ENCODE measurements around the gene BIVM.

The BIVM gene

DNA sequence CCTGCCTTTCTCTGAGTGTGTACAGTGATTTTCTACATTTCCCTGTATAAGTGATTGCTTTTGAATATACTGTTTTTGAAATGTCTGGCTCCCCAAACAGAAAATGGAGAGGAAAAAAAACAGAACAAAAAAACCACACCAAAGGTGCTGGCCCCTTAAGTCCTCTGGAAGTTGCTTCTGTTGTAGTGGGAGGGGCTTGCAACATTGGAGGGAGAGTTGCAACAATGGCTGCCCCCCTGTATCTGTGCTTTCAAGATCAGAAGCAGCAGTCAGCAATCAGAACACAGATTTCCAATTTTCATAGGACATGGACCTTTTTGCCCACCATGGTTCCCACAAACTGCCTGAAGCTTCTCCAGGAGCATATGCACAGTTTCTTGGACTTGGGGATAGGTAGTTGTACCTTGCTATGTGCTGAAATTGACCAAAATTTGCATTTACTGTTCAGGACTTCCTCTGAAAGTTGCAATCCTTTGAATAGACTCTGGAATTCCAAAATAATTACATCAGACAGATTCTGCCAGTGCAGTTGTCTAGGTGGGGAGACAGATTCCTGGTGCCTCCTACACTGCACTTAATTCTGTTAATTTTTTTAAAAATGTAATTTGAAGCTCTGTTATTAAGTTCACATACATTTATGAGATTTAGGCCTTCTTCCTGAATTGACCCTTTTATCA, 13.8 kb downstream of the BIVM start:
- TF ChIP-seq, protein P1, sequence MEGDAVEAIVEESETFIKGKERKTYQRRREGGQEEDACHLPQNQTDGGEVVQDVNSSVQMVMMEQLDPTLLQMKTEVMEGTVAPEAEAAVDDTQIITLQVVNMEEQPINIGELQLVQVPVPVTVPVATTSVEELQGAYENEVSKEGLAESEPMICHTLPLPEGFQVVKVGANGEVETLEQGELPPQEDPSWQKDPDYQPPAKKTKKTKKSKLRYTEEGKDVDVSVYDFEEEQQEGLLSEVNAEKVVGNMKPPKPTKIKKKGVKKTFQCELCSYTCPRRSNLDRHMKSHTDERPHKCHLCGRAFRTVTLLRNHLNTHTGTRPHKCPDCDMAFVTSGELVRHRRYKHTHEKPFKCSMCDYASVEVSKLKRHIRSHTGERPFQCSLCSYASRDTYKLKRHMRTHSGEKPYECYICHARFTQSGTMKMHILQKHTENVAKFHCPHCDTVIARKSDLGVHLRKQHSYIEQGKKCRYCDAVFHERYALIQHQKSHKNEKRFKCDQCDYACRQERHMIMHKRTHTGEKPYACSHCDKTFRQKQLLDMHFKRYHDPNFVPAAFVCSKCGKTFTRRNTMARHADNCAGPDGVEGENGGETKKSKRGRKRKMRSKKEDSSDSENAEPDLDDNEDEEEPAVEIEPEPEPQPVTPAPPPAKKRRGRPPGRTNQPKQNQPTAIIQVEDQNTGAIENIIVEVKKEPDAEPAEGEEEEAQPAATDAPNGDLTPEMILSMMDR (IDR thresholded peaks at IDR 0.05; ENCODE audit: insufficient read depth, low read length, poor library complexity, severe bottlenecking) = no peak
- no peaks in the 10 kb centered on the region for H3K27me3 ChIP-seq (replicated peaks; ENCODE audit: control insufficient read depth, insufficient read depth, low read length)
- H3K36me3 ChIP-seq (ENCODE audit: control insufficient read depth, insufficient read depth, low read length) = no peaks in the 10 kb centered on the region
- H3K4me3 ChIP-seq (replicated peaks; ENCODE audit: low read depth, low read length) = no peak overlapping the region
- no peak for DNase-seq (ENCODE audit: extremely low read depth, insufficient read length)

DNA sequence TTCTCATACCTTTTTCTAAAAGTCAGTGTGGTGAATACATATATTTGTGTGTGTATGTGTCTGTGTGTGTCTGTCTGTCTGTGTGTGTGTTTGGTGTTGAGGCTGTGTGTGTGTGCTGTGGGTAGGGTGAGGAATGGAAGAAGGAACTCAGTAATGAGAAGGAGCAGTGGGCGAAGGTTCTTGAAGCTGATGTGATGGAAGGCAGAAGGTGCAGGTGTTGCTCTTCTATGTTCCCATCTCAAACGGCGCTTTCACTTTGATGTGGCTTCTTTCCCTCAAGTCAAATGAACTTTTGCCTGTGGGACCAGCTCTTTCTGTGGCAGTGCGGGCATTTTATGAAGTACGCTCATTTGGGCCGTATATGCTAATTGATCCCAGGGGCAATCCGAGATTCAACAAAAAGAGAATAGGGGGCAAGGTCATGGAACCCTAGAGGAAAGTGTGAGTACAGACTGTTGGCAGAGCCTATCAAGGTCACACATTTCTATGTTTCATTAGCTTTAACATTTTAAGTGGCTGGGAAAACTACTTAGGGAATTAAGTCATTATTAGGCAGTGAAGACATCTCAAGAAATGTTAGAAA, 15.2 kb downstream of the BIVM start:
- TF ChIP-seq, protein P1 (IDR thresholded peaks at IDR 0.05; ENCODE audit: insufficient read depth, low read length, poor library complexity, severe bottlenecking) = no peak
- Histone ChIP-seq H3K27me3 (replicated peaks; ENCODE audit: control insufficient read depth, insufficient read depth, low read length) (no peaks in the 10 kb centered on the region), H3K4me3 (replicated peaks; ENCODE audit: low read depth, low read length) (no peak overlapping the region), H3K36me3 (ENCODE audit: control insufficient read depth, insufficient read depth, low read length) (no peaks in the 10 kb centered on the region)
- DNase-seq (ENCODE audit: extremely low read depth, insufficient read length) = no peak

DNA sequence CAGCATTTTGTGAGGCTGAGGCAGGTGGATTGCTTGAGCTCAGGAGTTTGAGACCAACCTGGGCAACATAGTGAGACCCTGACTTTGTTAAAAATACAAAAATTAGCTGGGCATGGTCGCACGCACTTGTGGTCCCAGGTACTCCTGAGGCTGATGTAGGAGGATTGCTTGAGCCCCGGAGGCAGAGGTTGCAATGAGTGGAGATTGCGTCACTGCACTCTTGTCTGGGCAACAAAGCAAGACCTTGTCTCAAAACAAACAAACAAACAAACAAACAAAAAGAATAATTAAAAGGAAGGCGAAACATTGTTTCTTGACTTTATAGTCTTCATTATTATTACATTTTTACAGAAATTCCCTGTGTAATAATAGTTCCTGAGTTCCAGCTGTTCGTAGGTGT, 15.9 kb downstream of the BIVM start:
- no peak for DNase-seq (ENCODE audit: extremely low read depth, insufficient read length)
- H3K27me3 ChIP-seq (replicated peaks; ENCODE audit: control insufficient read depth, insufficient read depth, low read length) = no peaks in the 10 kb centered on the region
- no peak overlapping the region for H3K4me3 ChIP-seq (replicated peaks; ENCODE audit: low read depth, low read length)
- TF ChIP-seq, protein P1 (IDR thresholded peaks at IDR 0.05; ENCODE audit: insufficient read depth, low read length, poor library complexity, severe bottlenecking) = no peak
- H3K36me3 ChIP-seq (ENCODE audit: control insufficient read depth, insufficient read depth, low read length) = no peaks in the 10 kb centered on the region

DNA sequence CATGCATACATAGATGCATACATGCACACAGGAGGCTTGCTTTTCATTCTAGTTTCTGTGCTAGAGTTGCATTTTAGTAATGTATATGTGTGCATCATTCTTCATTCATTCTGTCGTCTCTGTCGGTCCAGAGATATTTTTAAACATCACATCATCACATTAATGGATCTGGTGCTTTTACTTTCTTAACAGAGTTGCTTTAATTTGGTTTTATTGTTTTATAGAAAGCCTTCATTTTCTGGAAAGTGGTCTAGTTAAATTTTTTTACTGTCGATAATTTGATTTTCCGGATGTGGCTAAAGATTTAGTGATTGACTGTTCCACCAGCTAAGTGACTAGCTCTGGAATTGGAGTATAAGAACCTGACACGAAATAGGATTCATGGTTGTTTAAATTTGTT, 16.9 kb downstream of the BIVM start:
- no peak for DNase-seq (ENCODE audit: extremely low read depth, insufficient read length)
- H3K4me3 ChIP-seq (replicated peaks; ENCODE audit: low read depth, low read length) = no peak overlapping the region
- no peaks in the 10 kb centered on the region for H3K27me3 ChIP-seq (replicated peaks; ENCODE audit: control insufficient read depth, insufficient read depth, low read length)
- TF ChIP-seq, protein P1 (IDR thresholded peaks at IDR 0.05; ENCODE audit: insufficient read depth, low read length, poor library complexity, severe bottlenecking) = no peak
- no peaks in the 10 kb centered on the region for H3K36me3 ChIP-seq (ENCODE audit: control insufficient read depth, insufficient read depth, low read length)

DNA sequence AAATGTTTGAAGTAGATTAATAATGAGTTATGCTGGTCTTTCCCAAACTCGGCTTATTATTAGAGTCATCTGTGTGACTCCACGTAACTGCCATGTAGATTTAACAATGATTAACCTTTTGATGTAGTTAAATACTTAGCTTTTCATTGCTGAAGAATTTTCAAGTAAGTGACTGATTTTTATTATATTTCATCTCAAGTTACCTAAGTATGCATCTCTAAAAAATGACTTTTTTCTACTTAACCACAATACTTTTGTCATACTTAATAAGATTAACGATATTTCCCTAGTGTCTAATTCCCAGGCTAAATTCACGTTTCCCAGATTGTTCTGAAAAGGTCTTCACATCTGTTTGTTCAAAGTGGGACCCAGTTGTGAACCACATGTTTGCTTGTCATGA, 17.8 kb downstream of the BIVM start:
- Histone ChIP-seq H3K36me3 (ENCODE audit: control insufficient read depth, insufficient read depth, low read length) (no peaks in the 10 kb centered on the region), H3K27me3 (replicated peaks; ENCODE audit: control insufficient read depth, insufficient read depth, low read length) (no peaks in the 10 kb centered on the region), H3K4me3 (replicated peaks; ENCODE audit: low read depth, low read length) (no peak overlapping the region)
- TF ChIP-seq, protein P1 (IDR thresholded peaks at IDR 0.05; ENCODE audit: insufficient read depth, low read length, poor library complexity, severe bottlenecking) = no peak
- no peak for DNase-seq (ENCODE audit: extremely low read depth, insufficient read length)
